IPS-15b (cell line): ENCODE results near the gene CPLX1.
"Not testable (repeated sequence)": the region's sequence is repeated elsewhere in the genome, so short reads cannot be mapped to it uniquely, and the experiment has no call there.

Experiments
- H3K27me3 ChIP-seq: one replicate; pipeline ENCODE4 v1.6.1; 2013; ENCODE audit warnings: low read length; ENCODE audit not compliant: control insufficient read depth, insufficient read depth
- H3K36me3 ChIP-seq: one replicate; pipeline ENCODE4 v1.6.1; 2013; ENCODE audit warnings: low read length; ENCODE audit not compliant: control insufficient read depth, insufficient read depth
- H3K4me1 ChIP-seq: one replicate; pipeline ENCODE4 v1.6.1; 2013; ENCODE audit warnings: mild to moderate bottlenecking, low read length; ENCODE audit not compliant: control insufficient read depth, insufficient read depth
- H3K4me3 ChIP-seq: one replicate; pipeline ENCODE4 v1.5.1; 2013; ENCODE audit warnings: low read depth, low read length
- H3K9ac ChIP-seq: one replicate; pipeline ENCODE4 v1.6.1; 2013; ENCODE audit warnings: low read depth, mild to moderate bottlenecking, low read length
- H3K9me3 ChIP-seq: one replicate; pipeline ENCODE4 v1.6.1; 2013; ENCODE audit warnings: mild to moderate bottlenecking, low read length; ENCODE audit not compliant: control insufficient read depth, insufficient read depth

The CPLX1 gene

GRCh38 chr4:738781-739280 is 87.1 kb downstream of the CPLX1 start:
- Histone ChIP-seq H3K4me1 (no peaks in the 10 kb centered on the region), H3K36me3 (peaks cover 43% of the 10 kb centered on the region), H3K9ac (no peak overlapping the region), H3K4me3 (no peak overlapping the region), H3K27me3 (no peaks in the 10 kb centered on the region), H3K9me3 (no peaks in the 10 kb centered on the region)

- H3K9me3 ChIP-seq, H3K9ac ChIP-seq, H3K27me3 ChIP-seq, H3K4me3 ChIP-seq, H3K4me1 ChIP-seq: not testable (repeated sequence)
- H3K36me3 ChIP-seq, result peaks cover 46% of the 10 kb centered on the region
These were observed 89.4 kb downstream of the CPLX1 start for GRCh38 chr4:736561-736960.

- H3K4me3 ChIP-seq, result no peak overlapping the region
- H3K4me1 ChIP-seq, result no peaks in the 10 kb centered on the region
- no peaks in the 10 kb centered on the region for H3K27me3 ChIP-seq
- no peaks in the 10 kb centered on the region for H3K9me3 ChIP-seq
- H3K9ac ChIP-seq, result no peak overlapping the region
- peaks cover 48% of the 10 kb centered on the region for H3K36me3 ChIP-seq
These were observed 90.3 kb downstream of the CPLX1 start for GRCh38 chr4:735583-735982.
